Activated CD4-positive, alpha-beta T cell treated with anti-CD3 and anti-CD28 coated beads, Interleukin-2, Interleukin-6, amounts not matched to agents 100 ng/mL and 50 ng/mL, durations not matched to agents 16 hours and 8 hours (primary cell): ENCODE data around the gene GPBP1L1.
"Not testable (repeated sequence)": the region's sequence is repeated elsewhere in the genome, so short reads cannot be mapped to it uniquely, and the experiment has no call there.

Experiments used
- DNase-seq: peaks from one replicate; pipeline ENCODE4 v3.0.0-alpha.2; 2020

GPBP1L1 gene

DNA sequence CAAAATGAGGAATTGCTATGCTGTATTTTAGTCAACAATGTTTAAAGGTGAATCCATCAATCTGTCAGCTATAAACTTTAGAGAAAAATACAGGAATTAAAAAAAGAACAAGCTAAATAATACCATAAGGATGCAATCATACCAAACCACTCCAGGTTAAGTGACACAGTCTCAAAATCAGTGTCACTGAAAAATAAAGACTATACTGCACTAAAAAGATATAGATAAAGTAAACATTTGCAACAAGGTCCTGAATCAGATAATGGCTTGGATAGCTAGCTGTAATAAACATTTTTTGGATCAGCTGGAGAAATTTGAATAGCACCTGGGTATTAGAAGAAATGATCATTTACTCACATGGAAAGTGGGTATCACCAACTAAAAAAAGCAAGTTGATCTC, 7.8 kb downstream of the GPBP1L1 start:
- DNase-seq = no peak

DNA sequence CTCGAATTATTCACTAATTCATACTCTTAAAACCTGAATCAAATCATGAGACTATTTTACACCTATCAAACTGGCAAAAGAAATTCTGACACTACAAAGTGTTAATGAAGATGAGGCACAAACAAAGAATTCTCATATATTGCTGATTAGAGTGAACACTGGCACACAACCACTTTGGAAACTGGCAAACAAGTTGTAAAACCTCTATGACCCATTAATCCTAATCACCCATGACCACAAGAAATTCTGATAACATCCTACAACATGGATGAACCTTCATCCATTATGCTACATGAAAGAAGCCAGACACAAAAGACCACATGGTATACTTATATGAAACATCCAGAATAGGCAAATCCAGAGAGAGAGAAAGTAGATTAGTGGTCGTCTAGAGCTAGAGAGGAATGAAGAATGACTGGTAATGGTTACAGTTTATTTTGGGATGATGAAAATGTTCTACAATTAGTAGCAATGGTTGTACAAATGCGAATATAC, 8.5 kb downstream of the GPBP1L1 start:
- no peak for DNase-seq

DNA sequence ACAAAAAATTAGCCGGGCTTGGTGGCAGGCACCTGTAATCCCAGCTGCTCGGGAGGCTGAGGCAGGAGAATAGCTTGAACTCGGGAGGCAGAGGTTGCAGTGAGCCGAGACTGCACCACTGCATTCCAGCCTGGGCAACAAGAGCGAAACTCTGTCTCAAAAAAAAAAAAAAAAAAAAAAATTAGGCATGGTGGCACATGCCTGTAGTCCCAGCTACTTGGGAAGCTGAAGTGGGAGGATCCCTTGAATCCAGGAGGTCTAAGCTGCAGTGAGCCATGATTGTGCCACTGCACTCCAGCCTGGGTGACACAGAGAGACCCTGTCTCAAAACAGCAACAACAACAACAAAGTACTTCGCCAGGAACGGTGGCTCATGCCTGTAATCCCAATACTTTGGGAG, 9.8 kb downstream of the GPBP1L1 start:
- DNase-seq = not testable (repeated sequence)

DNA sequence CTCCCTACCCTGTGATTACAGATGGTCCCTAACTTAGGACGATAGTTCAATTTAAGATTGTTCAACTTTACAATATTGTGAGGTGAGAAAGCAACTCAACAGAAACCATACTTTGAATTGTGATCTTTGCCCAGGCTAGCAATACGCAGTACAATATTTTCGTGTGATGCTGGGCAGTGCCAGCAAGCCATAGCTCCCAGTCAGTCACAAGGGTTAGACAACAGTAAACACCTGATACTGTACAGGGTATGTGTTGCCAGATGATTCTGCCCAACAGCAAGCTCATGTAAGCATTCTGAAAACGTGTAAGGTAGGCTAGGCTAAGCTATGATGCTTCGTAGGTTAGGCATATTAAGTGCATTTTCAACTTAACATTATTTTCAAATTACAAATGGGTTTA, 11.9 kb downstream of the GPBP1L1 start:
- DNase-seq = no peak

DNA sequence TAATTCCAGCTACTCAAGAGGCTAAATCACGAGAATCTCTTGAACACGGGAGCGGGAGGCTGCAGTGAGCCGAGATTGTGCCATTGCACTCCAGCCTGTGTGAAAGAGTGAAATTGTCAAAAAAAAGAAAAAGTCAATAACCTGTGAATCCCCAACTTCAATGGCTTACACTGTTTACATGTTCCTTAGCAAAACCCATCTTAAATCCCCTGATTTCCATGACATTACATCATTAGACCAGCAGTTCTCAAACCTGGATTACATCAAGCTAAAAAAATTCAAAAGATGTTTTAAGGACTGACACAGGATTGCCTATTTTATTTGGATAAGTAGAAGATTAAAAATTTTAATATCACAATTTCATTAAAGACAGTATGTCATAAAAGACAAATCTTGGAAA, 12.4 kb downstream of the GPBP1L1 start:
- no peak for DNase-seq

DNA sequence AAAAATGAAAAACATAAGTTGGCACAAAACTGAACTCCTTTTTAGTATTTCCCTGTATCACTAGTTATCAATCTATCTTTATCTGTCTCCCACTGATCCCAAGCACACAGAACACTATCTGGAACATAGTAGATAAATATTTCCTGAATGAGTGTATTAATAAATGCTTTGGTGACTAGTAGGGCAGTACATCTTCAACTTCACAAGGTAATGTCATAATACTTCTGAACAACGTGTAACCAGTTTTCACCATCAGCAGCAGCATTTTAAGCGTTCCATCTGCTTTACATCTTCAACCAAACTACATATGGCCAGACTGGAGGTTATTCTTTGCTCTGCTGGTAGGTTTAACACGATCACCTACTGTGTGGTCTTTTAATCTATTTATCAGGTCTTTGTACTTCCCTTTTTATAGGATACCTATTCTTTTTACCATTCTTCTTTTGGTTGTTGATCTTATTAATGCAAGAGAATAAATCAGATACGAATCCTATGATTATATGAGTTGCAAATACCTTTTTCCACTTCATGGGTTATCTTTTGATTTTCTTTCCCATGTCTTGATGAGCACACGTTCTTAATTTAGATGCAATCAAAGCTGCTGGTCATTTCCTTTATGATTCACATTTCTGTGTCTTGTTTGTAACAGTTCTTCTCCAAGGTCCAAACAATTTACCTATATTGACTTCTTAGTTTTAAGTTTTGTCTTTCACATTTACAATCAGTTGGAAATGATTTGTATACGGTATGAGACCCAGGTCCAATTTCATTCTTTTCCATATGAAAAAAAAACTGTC, 16.3 kb downstream of the GPBP1L1 start:
- no peak for DNase-seq

DNA sequence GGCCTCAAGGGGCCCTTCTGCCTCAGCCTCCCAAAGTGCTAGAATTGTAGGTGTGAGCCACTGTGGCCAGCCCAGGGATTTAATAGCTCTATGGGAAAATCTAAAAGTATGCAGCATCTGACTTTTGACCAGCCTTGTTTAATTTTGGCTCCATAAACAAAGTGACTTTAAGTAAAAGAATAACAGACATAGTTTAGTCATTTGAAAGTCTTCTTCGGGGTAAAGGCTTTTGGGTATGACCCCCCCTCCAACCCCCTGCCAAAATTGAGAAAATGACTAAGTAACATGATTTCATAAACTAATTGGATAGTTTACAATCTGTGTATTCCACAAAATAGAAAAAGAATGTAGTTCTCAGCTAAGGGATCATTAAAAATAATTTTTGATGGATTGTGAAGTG, 17.0 kb downstream of the GPBP1L1 start:
- no peak for DNase-seq

DNA sequence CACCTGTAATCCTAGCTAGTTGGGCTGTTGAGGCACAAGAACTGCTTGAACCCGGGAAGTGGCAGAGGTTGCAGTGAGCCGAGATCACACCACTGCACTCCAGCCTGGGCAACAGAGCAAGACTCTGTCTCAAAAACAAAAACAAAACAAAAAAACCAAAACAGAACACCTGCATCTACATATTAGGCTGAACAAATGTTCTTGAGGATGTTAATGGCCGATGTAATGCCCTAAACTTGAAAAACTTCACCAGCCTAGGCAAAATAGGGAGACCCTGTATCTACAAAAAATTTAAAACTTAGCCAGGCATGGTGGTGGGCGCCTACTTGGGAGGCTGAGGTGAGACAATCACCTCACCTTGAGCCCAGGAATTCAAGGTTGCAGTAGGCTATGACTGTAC, 17.8 kb downstream of the GPBP1L1 start:
- DNase-seq = no peak

DNA sequence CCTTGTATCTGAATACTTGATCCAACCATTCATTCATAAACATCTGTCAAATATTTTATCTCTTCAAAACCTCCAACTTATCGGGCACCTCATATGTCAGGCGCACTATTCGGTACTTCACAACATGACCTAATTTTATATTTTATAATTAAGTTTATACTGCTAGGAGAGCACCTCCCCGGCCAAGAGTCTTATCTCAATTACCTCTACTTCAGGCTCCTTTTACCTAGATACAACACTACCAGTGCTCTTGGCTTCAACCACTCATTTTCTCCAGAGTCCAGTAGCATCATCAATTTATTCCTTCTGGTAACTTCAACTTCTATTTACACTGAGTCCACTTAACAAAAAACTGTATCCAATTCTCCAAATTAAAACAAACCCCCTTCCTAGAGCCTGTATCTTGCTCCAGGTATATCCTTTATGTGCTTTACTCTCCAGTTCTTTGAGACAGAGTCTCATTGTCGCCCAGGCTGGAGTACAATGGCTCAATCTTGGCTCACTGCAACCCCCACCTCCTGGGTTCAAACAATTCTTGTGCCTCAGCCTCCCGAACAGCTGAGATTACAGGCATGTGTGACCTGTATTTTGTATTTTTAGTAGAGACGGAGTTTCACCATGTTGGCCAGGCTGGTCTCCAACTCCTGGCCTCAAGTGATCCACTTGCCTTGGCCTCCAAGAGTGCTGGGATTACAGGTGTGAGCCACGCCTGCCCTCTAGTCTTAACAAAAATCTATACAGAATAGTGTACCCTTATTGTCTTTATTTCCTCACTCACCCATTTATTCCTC, 18.8 kb downstream of the GPBP1L1 start:
- DNase-seq = no peak

DNA sequence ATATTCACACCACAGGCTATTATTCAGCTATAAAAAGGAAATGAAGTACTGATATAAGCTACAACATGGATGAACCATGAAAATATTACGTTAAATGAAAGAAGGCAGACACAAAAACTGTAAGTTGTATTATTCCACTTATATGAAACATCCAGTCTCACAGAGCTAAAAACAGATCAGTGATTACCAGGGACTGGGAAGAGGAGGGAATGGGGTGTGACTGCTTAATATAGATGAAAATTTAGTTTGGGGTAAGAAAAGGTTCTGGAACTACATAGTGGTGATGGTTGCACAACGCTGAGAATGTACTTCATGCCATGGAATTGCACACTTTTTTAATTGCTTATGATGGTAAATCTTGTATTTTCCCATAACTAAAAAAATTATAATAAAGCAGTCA, 19.5 kb downstream of the GPBP1L1 start:
- DNase-seq = no peak

DNA sequence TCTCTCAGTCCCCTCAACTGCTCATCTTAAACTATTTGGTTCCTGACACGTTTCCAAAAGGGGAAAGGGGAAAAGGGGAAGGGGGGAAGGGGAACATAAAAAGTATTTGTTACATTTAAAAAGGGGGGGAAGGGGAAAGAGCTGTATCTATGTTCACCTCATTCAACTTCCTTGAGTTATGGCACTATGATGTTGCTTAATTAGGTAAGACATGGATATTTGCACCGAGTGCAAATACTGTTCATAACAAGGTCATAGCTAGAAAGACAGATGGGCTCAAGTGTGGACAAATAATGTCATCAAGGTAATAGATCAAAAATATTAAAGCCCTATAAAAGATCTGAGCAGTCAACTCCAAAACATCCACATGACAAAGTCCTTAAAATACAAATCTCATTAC, 26.0 kb downstream of the GPBP1L1 start:
- no peak for DNase-seq

DNA sequence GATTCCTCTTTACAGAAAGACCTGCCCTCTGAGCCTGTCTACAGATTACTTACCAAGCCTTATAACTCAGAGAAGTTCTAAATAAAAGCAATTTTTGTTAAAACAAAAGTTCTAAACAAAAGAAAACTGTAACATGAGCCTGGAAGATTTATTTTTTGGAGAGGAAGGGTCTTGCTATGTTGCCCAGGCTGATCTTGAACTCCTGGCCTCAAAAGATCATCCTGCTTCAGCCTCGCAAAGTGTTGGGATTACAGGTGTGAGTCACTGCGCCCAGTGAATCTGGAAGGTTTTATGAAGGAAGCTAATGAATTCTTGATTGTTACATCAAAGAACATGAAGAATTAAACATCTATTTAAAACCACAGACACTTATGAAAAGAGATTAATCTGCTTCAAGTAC, 27.1 kb downstream of the GPBP1L1 start:
- no peak for DNase-seq

DNA sequence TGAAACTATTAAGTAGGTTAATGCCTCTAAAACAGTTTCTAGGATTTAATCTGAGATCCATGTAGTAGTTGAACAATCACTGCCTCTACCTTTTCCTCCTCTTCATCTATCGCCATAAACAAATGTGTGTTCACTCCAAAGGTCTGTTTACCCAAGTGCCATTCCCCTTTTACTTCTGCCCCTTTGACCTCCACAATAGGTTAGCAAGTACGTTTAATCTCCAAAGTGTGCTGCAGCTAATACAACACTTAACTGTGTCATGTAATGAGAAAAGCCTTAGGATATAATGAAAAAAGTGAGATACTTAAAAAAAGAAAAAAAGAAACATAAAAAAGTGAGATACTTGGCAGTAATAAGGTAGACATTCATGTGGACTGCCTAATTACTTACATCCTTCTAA, 28.2 kb downstream of the GPBP1L1 start:
- DNase-seq = no peak

DNA sequence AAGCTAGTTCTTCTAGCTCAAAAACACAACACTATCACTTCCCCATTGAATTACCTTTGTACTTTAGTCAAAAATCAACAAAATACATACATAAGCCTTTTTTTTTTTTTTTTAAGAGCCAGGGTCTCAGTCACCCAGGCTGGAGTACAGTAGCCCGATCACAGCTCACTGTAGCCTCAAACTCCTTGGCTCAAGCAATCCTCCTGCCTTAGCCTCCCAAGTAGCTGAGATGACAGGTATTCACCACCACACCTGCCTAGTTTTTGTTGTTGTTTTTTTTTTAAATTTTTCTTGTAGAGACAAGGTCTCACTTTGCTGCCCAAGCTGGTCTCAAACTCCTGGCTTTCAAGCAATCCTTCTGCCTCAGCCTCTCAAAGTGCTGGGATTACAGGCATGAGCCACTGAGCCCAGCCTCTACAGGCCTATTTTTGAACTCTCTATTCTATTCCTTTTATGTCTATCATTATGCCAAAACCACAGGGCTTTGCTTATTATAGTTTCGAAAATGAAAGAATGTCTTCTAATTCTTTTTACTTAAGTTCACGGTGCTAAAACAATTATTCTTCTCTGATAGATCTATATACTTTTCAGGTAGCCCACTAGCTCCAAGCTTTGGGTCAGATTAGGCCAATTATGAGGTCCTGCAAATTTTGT, 29.6 kb downstream of the GPBP1L1 start:
- DNase-seq = no peak

DNA sequence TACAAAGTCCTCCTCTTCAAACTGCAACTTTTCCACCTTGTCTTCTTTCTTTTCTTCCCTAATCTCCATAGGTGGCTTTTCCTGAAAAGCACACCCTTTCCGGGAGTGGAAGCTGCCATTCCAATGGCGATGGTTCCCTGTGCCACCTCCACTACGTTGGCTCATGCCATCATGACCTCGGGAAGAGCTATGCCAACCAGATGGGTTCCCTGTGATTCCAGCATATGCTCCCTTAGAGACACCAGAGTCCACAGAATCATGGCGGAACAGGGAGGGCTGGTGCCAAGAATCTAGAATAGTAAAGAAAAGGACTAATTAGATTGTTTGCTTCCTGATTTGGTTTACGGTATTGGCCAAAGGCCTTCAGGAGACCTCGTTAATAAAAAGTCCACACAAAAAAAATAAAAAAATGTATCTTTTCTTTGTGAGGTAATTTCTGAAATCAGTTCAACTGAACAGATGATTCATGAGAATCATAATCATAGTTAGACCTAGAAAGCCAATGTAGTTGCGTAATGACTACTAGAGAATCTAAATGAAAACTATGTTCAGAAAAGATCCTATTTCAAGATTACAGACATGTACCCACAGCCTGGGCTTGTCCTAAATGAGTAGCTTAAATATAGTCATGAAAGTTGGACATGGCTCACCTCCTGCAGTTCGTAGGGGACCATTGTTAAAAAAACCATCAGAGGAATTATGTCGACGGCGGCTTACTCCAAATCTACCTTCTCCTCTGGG, 31.6 kb downstream of the GPBP1L1 start:
- peak; percentile 72 for DNase-seq

DNA sequence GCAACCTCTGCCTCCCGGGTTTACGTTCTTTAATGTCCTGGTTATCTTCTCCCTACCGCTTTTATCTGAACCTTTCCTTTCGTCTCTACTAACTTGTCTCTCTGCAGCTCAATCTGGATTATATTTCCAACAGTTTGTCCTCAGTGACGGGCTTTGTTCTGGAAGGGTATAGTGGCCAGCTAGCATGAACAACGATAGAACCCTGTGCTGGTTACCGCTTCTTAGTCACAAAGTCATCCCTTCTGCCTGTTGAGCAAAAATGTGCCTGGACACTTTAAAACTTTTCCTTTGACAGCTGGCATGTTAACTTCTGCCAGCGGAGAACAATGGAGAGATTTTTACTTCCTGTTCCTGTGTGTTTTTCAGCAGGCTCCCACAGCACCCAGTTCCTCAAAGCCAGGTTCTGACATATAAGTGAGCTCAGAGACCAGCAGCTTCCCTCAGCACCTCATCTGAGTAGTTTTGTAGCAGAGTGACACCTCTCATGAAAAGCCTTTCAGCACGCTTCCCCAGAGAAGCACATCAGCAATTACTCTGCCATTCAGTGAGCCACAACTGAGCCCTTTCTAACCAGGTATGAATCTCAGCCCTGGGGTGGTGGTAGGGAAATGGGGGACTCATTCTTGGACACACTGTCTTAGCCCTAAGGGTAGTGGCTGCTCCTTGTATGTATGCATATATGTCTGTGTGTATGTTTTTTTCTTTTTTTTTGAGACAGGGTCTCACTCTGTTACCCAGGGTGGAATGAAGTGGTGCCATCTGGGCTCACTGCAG, 38.9 kb downstream of the GPBP1L1 start:
- no peak for DNase-seq

DNA sequence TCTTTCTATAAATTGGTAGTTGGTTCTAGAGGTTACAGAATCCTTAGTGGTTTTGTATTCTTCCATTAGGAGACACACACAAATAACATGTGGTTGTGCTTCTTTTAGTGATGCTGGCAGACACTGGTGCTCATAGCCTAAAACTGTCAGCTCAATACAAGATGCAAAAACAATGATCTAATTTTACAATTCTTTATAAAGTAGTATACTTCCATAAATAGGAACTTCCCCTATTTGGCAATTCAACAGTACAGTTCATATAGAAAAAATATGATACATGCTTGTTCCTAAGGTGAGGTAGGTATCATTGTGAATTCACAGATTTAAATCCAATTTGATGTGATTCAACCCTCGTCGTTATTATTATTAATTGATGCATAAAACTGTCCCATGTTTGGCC, 41.7 kb downstream of the GPBP1L1 start:
- no peak for DNase-seq

DNA sequence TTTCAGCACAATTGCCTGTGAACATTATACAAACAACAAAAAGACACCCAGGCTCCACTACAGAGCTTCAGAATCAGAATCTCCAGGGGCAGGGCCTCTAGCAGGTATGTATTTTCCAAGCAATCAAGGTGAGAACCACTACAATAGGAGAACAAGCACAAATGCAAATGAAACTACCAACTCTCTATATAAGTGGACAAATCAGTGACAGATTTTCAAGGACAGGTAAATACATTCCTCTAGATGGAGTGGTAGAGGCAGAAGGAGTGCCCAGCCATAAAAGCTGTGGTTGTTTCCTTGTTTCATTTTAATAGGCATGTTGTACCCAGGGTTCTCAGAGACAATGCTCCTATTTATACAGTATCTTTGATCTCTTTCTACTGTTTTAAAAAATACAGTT, 42.4 kb downstream of the GPBP1L1 start:
- DNase-seq = no peak

DNA sequence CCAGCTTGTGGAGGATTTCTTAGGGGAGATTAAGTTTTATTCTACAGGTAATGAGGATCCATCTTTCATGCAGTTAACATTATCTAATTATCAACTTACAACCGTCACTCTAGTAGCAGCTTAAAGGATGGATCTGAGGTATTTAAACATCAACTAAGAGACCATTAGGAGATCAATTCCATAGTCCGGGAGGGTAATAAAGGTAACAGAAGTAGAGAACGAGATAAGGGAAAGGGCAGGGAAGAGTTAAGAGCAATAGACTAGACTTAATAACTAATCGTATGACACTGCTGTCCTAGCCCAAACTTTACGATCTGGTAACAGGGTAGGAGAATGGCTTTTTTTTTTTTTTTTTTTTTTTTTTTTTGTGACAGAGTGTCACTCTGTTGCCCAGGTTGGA, 43.0 kb downstream of the GPBP1L1 start:
- no peak for DNase-seq

DNA sequence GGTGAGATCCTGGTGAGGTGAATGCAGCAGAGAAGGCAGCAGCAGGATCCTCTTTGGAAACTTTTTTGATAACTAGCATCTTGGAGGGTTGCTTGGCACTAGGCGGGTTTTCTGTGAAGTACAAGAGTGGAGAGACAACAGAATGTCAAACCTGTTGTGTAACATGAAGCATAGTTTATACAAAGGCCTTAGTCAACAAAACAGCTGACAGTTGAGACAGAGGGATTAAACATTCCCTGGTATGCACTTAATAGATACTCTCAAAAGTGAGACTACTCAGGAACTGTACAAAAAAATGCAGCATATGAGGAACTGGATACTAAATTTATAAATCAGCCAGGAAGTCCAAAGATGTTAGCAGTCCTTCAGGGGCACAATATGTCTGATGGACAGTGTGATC, 46.0 kb downstream of the GPBP1L1 start:
- no peak for DNase-seq

DNA sequence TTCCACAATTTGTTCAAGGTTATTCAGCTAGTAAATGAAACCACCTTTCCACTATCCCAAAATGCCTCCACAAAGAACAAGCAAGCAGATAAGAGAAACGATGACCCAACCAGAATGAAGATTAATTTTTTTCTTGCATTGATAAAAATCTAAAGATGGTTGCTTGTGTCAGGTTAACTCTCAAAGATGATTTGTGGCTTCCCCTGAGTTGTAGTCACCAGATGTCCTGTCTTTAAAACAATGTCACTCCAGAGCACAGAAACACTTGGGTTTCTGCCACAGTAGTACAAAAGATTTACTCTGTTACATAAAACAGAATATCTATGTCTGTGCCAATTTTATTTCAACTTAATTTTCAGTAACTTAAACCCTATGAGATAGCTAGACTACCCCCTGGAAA, 51.1 kb downstream of the GPBP1L1 start:
- no peak for DNase-seq

DNA sequence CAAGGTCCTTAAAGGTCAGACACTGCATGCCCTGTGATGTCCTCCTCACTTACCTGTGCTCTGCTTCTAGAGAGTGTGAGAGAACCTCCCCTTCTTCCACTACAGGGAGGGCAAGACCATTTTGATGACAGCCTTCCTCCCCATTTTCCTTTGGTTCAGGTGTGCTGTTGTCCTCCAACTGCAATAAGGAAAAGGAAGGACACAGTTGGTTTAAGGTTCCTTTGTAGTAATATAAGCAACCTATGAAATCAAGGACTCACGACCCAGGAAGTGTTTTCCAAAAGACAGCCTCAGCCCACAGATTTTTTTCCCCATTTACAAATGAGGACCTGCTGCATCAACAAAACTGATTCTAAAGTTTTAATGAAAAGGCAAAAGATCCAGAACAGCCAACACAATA, 55.9 kb downstream of the GPBP1L1 start:
- DNase-seq = no peak
